Measurements from ENCODE around the gene DAAM1. TPM values are rescaled to one million over a fixed set of nuclear protein-coding genes. Genes with fewer than 3 reads are reported as not detected.

Gene DAAM1
- polyA plus RNA-seq, 1 of the 3 experiments (the other 2 are of a cell fraction) = 5.1 TPM

DNA sequence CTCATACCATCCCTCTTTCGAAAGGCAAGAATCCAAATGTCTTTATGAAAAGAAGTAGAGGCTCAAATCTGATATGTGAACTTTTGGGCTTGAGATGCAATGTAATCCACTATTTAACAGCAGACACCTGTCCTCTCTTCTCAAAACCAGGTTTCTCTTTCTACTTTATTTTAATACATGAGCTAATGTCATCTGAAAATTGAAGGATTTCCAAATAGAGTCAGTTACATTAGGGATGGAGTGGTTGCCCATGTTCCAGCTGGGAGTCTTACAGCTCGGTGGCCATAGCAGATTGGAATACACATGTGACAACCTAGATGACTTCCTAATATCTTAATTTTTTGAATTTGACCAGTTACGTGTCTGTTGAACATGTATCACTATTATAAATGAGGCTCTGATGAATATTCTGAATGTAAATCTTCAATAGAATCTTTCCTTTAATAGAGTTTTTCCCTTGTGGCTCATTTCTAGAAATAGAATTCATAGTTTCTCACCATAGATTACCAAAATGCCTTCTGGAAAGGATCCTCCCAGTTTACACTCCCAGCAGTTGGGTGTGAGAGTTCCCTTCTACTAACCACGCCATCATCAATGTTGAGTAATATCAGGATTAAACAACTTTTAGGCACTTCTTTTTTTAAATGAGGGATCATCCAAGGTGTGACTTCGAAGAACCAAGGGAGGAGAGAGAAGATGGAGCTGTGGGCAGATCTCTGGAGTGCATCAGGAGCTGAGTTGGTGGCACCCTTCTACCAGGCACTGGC lies 227.6 kb downstream of the DAAM1 start:
- no peak for TF ChIP-seq FOSL2 (IDR thresholded peaks at IDR 0.05; ENCODE audit: borderline replicate concordance, low read depth)
- no peak for TF ChIP-seq RFX5 (IDR thresholded peaks at IDR 0.05; ENCODE audit: low read length)
- TF ChIP-seq CTCF (IDR thresholded peaks at IDR 0.05) = no peak
- no peak for TF ChIP-seq EZH2phosphoT487 (IDR thresholded peaks at IDR 0.05; ENCODE audit: borderline replicate concordance, low read depth)
- no peak for TF ChIP-seq ELF1 (IDR thresholded peaks at IDR 0.05)
- TF ChIP-seq YY1 (IDR thresholded peaks at IDR 0.05; ENCODE audit: low read depth) = no peak
- TF ChIP-seq, protein P1, sequence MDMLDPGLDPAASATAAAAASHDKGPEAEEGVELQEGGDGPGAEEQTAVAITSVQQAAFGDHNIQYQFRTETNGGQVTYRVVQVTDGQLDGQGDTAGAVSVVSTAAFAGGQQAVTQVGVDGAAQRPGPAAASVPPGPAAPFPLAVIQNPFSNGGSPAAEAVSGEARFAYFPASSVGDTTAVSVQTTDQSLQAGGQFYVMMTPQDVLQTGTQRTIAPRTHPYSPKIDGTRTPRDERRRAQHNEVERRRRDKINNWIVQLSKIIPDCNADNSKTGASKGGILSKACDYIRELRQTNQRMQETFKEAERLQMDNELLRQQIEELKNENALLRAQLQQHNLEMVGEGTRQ (IDR thresholded peaks at IDR 0.05; ENCODE audit: borderline replicate concordance, low read depth, low read length) = no peak
- TF ChIP-seq RXRA (IDR thresholded peaks at IDR 0.05; ENCODE audit: borderline replicate concordance, low read depth) = no peak
- no peak for TF ChIP-seq MAX (IDR thresholded peaks at IDR 0.05; ENCODE audit: low read depth)
- TF ChIP-seq SIN3A (IDR thresholded peaks at IDR 0.05; ENCODE audit: borderline replicate concordance, low read depth, low read length) = no peak
- TF ChIP-seq ZBTB33 (IDR thresholded peaks at IDR 0.05; ENCODE audit: borderline replicate concordance, low read depth) = no peak
- TF ChIP-seq GATA2 (CRISPR knock-in tag; IDR thresholded peaks at IDR 0.05) = no peak
- TF ChIP-seq FOXM1 (IDR thresholded peaks at IDR 0.05; ENCODE audit: low read depth) = no peak
- TF ChIP-seq GABPA (IDR thresholded peaks at IDR 0.05; ENCODE audit: low read depth) = no peak
- H3K9me2 ChIP-seq = no peaks in the 10 kb centered on the region
- POLR2A ChIA-PET = no interaction called here
- H3K9me3 ChIP-seq = no peaks in the 10 kb centered on the region
- H4K20me1 ChIP-seq (ENCODE audit: insufficient read depth) = no peaks in the 10 kb centered on the region
- no peak for DNase-seq
- no peaks in the 10 kb centered on the region for H3K36me3 ChIP-seq (replicated peaks in 1 of 2; ENCODE audit: control insufficient read depth in 1 of 2, insufficient read depth in 2 of 2, low read length in 1 of 2)
- no peaks in the 10 kb centered on the region for H3K4me1 ChIP-seq (ENCODE audit: control insufficient read depth in 1 of 2, insufficient read depth in 2 of 2, low read depth in 1 of 2, low read length in 1 of 2)
- H3K27me3 ChIP-seq (ENCODE audit: insufficient read depth) = no peaks in the 10 kb centered on the region
- H3K9ac ChIP-seq = no peak overlapping the region
- no peak overlapping the region for H3K4me2 ChIP-seq
- H3K27ac ChIP-seq (ENCODE audit: low read depth in 2 of 2, low read length in 1 of 2) = no peak overlapping the region
- H3F3A ChIP-seq (replicated peaks; ENCODE audit: insufficient read depth) = no peaks in the 10 kb centered on the region
- no peak overlapping the region for H2AFZ ChIP-seq (ENCODE audit: low read depth)
- no peaks in the 10 kb centered on the region for H3K79me2 ChIP-seq (ENCODE audit: insufficient read depth)
- 95% methylated on average over 5 of the region's 5 CpGs for WGBS (ENCODE audit: low lambda C conversion rate)
- no peak overlapping the region for H3K4me3 ChIP-seq (ENCODE audit: low read depth in 2 of 2, low read length in 1 of 2)
- CTCF ChIA-PET = no interaction called here
